Brain microvascular endothelial cell (primary cell): Measurements from ENCODE around the gene POLE3.

Experiments used
- DNase-seq: peaks from one replicate; pipeline ENCODE4 v3.0.0-alpha.2; 2020
- H3K27ac ChIP-seq: fragments of 250-450 bp; sonication (Bioruptor Pico); 2 replicates; pipeline ENCODE4 v1.5.1; 2020; ENCODE audit warnings: mild to moderate bottlenecking, moderate library complexity
- H3K27me3 ChIP-seq: fragments of 250-450 bp; sonication (Bioruptor Pico); replicated peaks from 2 replicates; pipeline ENCODE4 v1.5.1; 2020; ENCODE audit warnings: mild to moderate bottlenecking
- H3K36me3 ChIP-seq: fragments of 250-450 bp; sonication (Bioruptor Pico); replicated peaks from 2 replicates; pipeline ENCODE4 v1.5.1; 2020; ENCODE audit warnings: mild to moderate bottlenecking
- H3K4me3 ChIP-seq: 2 replicates; pipeline ENCODE4 v1.5.1; 2011; ENCODE audit warnings: low read depth, mild to moderate bottlenecking, control low read depth, low read length, moderate library complexity
- CTCF ChIP-seq: IDR thresholded peaks from 2 replicates; pipeline ENCODE4 v1.5.1; 2011; ENCODE audit warnings: low read depth, mild to moderate bottlenecking, moderate library complexity, low read length, control low read depth, inconsistent platforms; ENCODE audit errors: missing control alignments
- in situ Hi-C: cut with HindIII; loops from 2 replicates; pipeline ENCODE4 v1.10.0; 2017; ENCODE audit warnings: low sequenced_read_pairs, low pct_ligation_motif_present

Gene POLE3

GRCh38 chr9:113399646-113400200, 10.8 kb downstream of the POLE3 start:
- no peak overlapping the region for H3K27ac ChIP-seq
- TF ChIP-seq CTCF: no peak
- in situ Hi-C loops: no loop called here
- H3K27me3 ChIP-seq: no peaks in the 10 kb centered on the region
- H3K4me3 ChIP-seq: no peak overlapping the region
- no peaks in the 10 kb centered on the region for H3K36me3 ChIP-seq
- DNase-seq: no peak

GRCh38 chr9:113398796-113399195, 11.7 kb downstream of the POLE3 start:
- H3K36me3 ChIP-seq: no peaks in the 10 kb centered on the region
- H3K27ac ChIP-seq: no peak overlapping the region
- no peak for TF ChIP-seq CTCF
- in situ Hi-C loops: no loop called here
- DNase-seq: no peak
- no peaks in the 10 kb centered on the region for H3K27me3 ChIP-seq
- no peak overlapping the region for H3K4me3 ChIP-seq

GRCh38 chr9:113397203-113397631, 13.3 kb downstream of the POLE3 start:
- H3K27ac ChIP-seq: no peak overlapping the region
- H3K36me3 ChIP-seq: no peaks in the 10 kb centered on the region
- no peak for TF ChIP-seq CTCF
- in situ Hi-C loops: no loop called here
- H3K27me3 ChIP-seq: no peaks in the 10 kb centered on the region
- DNase-seq: no peak
- no peak overlapping the region for H3K4me3 ChIP-seq

- in situ Hi-C loops: no loop called here
- H3K36me3 ChIP-seq: peaks cover 15% of the 10 kb centered on the region
- no peak for DNase-seq
- no peak overlapping the region for H3K4me3 ChIP-seq
- H3K27ac ChIP-seq: no peak overlapping the region
- no peak for TF ChIP-seq CTCF
- no peaks in the 10 kb centered on the region for H3K27me3 ChIP-seq
Observed at GRCh38 chr9:113395000-113395861, 15.2 kb downstream of the POLE3 start.

- TF ChIP-seq CTCF: no peak
- Histone ChIP-seq H3K4me3 (no peak overlapping the region), H3K27ac (no peak overlapping the region), H3K27me3 (no peaks in the 10 kb centered on the region), H3K36me3 (peaks cover 32% of the 10 kb centered on the region)
- DNase-seq: no peak
- in situ Hi-C loops: no loop called here
Observed at GRCh38 chr9:113393281-113393680, 17.2 kb downstream of the POLE3 start.
